Stimulated activated CD8-positive, alpha-beta memory T cell treated with anti-CD3 and anti-CD28 coated beads, Interleukin-7, amount 100 ng/mL, for 4 hours (primary cell): ENCODE data around the gene GJB3.
"Not testable (repeated sequence)": the region's sequence is repeated elsewhere in the genome, so short reads cannot be mapped to it uniquely, and the experiment has no call there.

Experiments used
- DNase-seq, 2 donors: peaks; one replicate each; pipeline ENCODE4 v3.0.0-alpha.2; 2020; ENCODE audit warnings: low read depth in 2 of 2

The GJB3 gene

GRCh38 chr1:34759503-34760357, 21.3 kb upstream of the GJB3 start, which contains the start of gene GJB4:
Gene GJB4, plus strand, starts transcription at chr1:34759740. Its CDS starts 1,515 bp downstream, at chr1:34761255.
- no peak for DNase-seq

- DNase-seq, result no peak
Observed at GRCh38 chr1:34761176-34761761, 19.7 kb upstream of the GJB3 start.

DNA sequence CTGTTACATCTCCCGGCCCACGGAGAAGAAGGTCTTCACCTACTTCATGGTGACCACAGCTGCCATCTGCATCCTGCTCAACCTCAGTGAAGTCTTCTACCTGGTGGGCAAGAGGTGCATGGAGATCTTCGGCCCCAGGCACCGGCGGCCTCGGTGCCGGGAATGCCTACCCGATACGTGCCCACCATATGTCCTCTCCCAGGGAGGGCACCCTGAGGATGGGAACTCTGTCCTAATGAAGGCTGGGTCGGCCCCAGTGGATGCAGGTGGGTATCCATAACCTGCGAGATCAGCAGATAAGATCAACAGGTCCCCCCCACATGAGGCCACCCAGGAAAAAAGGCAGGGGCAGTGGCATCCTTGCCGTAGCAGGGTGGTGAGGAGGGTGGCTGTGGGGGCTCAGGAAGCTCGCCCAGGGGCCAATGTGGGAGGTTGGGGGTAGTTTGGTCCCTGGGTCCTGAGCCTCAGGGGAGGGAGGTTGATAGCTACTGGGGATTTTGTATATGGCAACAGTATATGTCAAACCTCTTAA, 19.2 kb upstream of the GJB3 start:
- DNase-seq, result no peak

DNA sequence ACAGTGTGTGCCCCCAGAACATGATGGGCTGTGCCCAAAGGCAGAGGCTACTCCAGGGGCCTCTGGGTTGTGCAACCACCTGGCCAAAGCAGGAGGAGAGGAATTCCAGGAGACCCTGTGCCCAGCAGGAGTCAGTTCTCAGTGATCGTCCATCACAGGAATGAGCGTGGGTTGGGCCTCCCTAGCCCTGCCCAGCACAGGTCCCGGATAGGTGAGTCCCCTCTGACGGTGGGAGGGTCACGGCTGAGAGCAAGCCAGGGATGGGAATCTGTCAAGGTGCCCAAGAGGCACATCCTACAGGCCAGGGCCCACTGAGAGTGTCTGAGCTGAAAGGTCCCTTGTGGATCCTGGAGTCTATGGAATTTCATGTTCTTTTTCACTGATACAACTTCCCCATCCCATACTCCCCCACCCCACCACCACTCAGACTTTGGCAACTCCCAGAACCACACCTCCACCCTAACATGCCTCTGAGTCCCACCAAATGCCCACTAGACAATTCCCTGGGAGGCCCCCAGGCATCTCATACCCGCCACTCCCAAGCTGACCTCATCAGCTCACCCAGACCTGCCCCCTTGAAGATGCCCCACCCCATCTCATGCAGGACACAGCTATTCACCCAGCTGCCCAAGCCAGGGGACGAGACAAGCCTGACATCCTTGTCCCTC, 18.4 kb upstream of the GJB3 start:
- DNase-seq, result no peak

DNA sequence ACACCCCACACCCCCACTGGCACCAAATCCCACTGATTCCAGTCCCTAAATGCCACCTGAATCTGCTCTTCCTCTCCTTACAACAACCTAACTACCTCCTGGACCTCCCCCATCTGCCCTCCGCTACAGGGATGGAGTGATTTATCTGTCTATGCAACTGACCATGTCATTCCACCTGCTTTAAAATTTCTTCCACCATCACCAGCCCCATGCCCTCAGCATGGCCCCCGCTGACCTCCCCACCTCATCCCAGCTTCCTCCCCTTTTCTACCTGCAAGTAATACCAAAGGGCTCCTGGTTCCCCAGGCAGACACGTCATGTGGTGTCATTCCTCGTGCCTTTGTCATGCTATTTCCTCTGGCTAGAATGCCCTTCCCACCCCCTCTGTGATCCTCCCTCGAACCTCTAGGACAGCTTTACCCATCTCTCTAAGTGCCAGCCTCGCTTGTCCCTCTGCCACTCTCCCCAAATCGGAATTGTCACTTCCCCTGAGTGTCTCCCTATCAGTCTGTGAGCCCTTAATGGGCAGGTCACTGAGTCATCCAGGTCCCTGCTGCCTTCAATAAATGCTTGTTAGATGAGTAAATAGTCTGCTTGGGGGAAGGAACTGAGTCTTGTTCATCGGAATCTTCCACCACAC, 17.8 kb upstream of the GJB3 start:
- no peak for DNase-seq

DNA sequence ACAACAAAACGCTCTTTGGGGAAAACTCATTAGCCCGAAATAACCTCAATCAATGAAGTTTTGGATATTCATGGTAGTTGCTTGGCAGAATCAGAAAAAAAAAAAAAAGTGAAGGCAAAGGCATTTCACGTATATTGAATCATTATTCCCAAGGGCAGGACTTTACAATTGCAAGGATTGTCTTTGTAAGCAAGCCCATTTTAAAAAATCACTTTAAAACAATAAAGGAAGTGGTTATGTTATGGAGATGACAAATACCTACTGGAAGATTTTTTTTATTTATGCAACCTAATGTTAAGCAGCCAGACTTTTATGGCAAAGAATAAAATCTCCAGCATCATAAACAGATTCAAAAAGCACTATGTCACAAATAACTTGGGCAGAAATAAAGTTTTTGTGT, 12.2 kb upstream of the GJB3 start:
- DNase-seq, result no peak

- DNase-seq, result no peak
Observed at GRCh38 chr1:34770891-34771504, 10.0 kb upstream of the GJB3 start.

GRCh38 chr1:34771573-34772371, 9.2 kb upstream of the GJB3 start:
- no peak for DNase-seq

GRCh38 chr1:34773114-34773513, 7.9 kb upstream of the GJB3 start:
- not testable (repeated sequence) for DNase-seq

DNA sequence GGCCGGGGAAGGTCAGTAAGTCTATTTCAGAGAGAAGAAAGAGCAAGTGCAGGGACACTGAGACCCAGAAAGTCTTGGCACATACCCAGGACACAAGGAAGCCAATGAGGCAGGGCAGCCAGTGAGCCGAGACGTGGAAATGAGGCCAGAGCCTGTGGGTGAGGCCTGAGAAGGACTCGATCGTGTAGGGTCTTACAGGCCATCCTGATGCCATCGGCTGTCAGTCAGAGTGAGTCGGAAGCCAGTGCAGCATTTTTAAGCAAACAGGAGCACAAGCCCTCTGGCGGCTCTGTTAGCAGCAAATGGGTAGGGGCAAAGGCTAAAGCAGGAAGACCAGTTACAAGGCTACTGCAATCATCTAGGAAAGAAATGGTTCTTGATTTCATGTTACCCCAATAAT, 6.1 kb upstream of the GJB3 start:
- no peak for DNase-seq

DNA sequence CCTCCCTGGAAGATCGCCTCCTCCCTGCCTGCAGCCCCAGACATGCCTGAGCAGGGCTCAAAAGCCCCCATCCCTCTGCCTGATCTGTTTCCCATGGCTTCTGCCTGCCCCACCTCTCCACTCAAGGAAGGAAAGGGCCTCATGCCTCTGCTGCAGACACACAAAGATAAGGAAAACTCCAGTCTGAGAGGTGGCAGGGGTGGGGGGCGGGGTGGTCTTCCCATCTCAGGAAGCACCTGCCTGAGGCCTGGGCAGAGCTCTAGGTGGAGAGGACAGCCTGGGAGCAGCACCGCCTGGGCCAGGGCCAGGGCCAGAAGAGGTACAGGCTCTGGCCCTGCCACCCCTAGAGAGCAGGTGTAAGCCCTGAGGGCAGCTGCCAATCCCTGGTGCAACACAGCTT, 4.1 kb upstream of the GJB3 start:
- no peak for DNase-seq

DNA sequence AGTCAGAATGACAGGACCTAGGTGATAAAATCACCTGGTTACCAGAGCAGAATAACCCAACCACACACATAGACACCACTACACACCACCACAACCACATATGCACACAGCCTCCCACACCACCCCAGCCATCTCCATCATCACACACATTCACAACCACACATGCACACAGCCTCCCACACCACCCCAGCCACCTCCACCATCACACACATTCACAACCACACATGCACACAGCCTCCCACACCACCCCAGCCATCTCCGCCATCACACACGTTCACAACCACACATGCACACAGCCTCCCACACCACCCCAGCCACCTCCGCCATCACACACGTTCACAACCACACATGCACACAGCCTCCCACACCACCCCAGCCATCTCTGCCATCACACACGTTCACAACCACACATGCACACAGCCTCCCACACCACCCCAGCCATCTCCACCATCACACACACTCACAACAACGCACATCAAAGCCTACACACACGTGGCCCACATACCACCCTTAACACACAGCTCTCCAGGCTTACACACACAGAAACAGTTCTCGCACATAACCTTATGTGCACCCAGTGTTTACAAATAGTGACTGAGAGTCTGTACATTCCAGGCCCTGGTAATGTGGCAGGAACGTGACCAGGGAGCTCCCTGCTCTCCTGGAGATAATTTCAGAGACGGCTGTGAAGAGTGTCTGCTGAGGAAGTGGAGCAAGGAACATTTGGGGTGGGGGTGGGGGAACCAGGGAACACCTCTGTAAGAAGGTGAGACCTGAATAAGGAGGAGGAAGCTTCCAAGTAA, 3.3 kb upstream of the GJB3 start:
- DNase-seq, result no peak

- no peak for DNase-seq
Observed at GRCh38 chr1:34778381-34778780, 2.6 kb upstream of the GJB3 start.

- DNase-seq, result no peak
Observed at GRCh38 chr1:34779005-34779404, 2.0 kb upstream of the GJB3 start.

GRCh38 chr1:34779526-34779925, 1.5 kb upstream of the GJB3 start:
- no peak for DNase-seq

DNA sequence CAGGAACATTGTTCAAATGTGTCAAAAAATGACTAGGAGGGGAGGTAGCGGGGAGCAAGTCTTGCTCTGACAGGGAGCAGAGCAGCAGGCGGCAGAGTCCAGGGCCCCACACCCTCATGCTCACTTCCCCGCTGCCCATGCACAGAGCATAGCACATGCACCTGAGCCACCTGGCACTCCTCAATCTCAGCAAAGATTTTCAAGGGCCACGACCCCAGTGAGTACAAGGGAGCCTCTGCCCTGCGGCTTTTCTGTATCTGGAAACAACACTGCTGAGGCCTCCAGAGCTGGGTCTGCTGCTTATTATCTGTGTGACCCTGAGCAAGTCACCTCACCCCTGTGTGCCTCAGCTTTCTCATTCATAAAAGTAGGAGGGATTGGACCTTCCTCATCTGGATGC, 1.1 kb upstream of the GJB3 start:
- no peak for DNase-seq

DNA sequence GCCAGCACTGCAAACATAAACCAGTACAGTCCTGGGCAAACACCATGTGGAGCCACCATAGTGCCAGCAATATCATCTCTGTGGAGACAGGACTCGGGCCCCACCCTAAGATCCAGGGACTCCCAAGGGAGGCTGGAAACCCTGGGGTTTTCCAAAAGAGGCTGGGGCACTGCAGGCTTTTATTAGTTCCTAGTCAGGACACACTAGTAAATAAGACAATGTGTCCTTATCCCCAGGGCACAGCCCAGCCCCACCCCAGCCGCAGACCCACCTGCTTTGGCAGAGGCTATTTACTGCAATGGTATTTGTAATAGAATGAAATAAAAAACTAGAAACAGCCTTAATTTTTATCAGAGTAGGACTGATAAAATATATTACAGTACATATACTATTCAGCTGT, 486 bp upstream of the GJB3 start:
- DNase-seq, result no peak

DNA sequence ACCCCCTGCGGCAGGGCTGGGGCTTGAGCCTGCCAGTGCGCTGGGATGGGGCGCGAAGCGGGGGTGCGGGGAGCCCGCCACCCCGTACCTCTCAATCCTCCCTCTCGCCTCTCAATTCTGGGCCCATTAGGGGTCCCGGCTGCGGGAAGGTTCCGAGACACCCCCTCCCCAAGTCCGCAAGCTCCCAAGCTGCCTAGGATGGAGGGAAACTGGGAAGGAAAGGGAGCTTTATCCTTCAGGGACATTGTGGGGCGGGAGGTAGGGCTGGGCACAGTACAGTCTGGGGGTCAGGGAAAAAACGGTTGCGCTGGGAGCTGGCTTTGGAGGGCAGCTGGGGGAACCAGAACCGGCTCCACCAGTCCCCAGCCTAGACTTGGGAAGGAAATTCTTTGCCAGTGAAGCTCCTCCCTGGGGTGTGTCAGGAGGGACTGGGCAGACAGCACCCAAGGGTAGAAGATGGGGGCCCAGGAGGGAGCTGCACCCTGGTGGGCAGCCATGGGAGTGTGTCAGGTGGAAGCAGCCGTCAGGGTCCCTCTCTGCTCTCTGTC, 904 bp downstream of the GJB3 start:
- DNase-seq, result no peak

DNA sequence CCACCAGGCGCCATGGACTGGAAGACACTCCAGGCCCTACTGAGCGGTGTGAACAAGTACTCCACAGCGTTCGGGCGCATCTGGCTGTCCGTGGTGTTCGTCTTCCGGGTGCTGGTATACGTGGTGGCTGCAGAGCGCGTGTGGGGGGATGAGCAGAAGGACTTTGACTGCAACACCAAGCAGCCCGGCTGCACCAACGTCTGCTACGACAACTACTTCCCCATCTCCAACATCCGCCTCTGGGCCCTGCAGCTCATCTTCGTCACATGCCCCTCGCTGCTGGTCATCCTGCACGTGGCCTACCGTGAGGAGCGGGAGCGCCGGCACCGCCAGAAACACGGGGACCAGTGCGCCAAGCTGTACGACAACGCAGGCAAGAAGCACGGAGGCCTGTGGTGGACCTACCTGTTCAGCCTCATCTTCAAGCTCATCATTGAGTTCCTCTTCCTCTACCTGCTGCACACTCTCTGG, 3.8 kb downstream of the GJB3 start:
- DNase-seq, result no peak
